Liver (tissue), 9 donors: Measurements from ENCODE around the gene TBL2. TPM values are rescaled to one million over a fixed set of nuclear protein-coding genes. Genes with fewer than 3 reads are reported as not detected.

Source experiments
- DNase-seq: peaks from one replicate; pipeline ENCODE4 v3.0.0-alpha.2; 2017; ENCODE audit warnings: low spot score
- H3K27ac ChIP-seq, 2 donors: one replicate each; pipeline ENCODE4 v1.7.0; 2013; ENCODE audit warnings: inconsistent platforms in 2 of 2, low read length in 2 of 2, control low read depth in 1 of 2, low read depth in 1 of 2, mild to moderate bottlenecking in 1 of 2
- H3K27me3 ChIP-seq, 4 donors: one replicate each; pipeline versions ENCODE4 v1.6.1 to v1.7.0; 2013; ENCODE audit warnings: low read length in 3 of 4, inconsistent platforms in 1 of 4, mild to moderate bottlenecking in 1 of 4, moderate library complexity in 1 of 4; ENCODE audit not compliant: control insufficient read depth in 4 of 4, insufficient read depth in 4 of 4
- H3K36me3 ChIP-seq, 4 donors: one replicate each; pipeline versions ENCODE4 v1.6.1 to v1.7.0; 2013; ENCODE audit warnings: low read length in 3 of 4, mild to moderate bottlenecking in 3 of 4, low read depth in 1 of 4, moderate library complexity in 1 of 4; ENCODE audit not compliant: control insufficient read depth in 4 of 4, insufficient read depth in 3 of 4
- H3K4me1 ChIP-seq, 4 donors: one replicate each; pipeline versions ENCODE4 v1.6.1 to v1.7.0; 2013; ENCODE audit warnings: low read length in 3 of 4, mild to moderate bottlenecking in 3 of 4, moderate library complexity in 1 of 4; ENCODE audit not compliant: control insufficient read depth in 4 of 4, insufficient read depth in 4 of 4
- H3K4me3 ChIP-seq, 3 donors: one replicate each; pipeline versions ENCODE4 v1.6.1 to v1.7.0; 2013; ENCODE audit warnings: low read length in 3 of 3, control low read depth in 1 of 3, low read depth in 1 of 3, mild to moderate bottlenecking in 1 of 3
- H3K9ac ChIP-seq, 2 donors: one replicate each; pipeline ENCODE4 v1.7.0; 2013; ENCODE audit warnings: low read length in 2 of 2, mild to moderate bottlenecking in 2 of 2, moderate library complexity in 2 of 2, control low read depth in 1 of 2, low read depth in 1 of 2
- H3K9me3 ChIP-seq, 4 donors: one replicate each; pipeline versions ENCODE4 v1.6.1 to v1.7.0; 2013; ENCODE audit warnings: low read length in 3 of 4; ENCODE audit not compliant: control insufficient read depth in 4 of 4
- ATF3 ChIP-seq: IDR thresholded peaks from 2 replicates; pipeline ENCODE4 v1.6.1; 2016; ENCODE audit warnings: antibody characterized with exemption
- EGR1 ChIP-seq, 2 donors: IDR thresholded peaks; 2 replicates each; pipeline ENCODE4 v1.6.1; 2016 to 2018; ENCODE audit warnings: antibody characterized with exemption in 2 of 2, low read depth in 2 of 2
- FOXA1 ChIP-seq: IDR thresholded peaks from 2 replicates; pipeline ENCODE4 v1.6.1; 2016; ENCODE audit warnings: antibody characterized with exemption
- FOXA2 ChIP-seq: IDR thresholded peaks from 2 replicates; pipeline ENCODE4 v1.6.1; 2016; ENCODE audit warnings: antibody characterized with exemption
- HNF4A ChIP-seq, 2 donors: conservative IDR thresholded peaks; 2 replicates each; pipeline ENCODE4 v1.6.1; 2016; ENCODE audit warnings: antibody characterized with exemption in 2 of 2, mild to moderate bottlenecking in 2 of 2
- JUND ChIP-seq, 2 donors: IDR thresholded peaks; 2 replicates each; pipeline ENCODE4 v1.6.1; 2016; ENCODE audit warnings: antibody characterized with exemption in 2 of 2
- MAX ChIP-seq: IDR thresholded peaks from 2 replicates; pipeline ENCODE4 v1.6.1; 2016; ENCODE audit warnings: antibody characterized with exemption
- NR2F2 ChIP-seq: IDR thresholded peaks from 2 replicates; pipeline ENCODE4 v1.6.1; 2016; ENCODE audit warnings: antibody characterized with exemption
- RAD21 ChIP-seq, 2 donors: IDR thresholded peaks; 2 replicates each; pipeline ENCODE4 v1.6.1; 2016; ENCODE audit warnings: antibody characterized with exemption in 2 of 2, mild to moderate bottlenecking in 2 of 2
- SP1 ChIP-seq: IDR thresholded peaks from 2 replicates; pipeline ENCODE4 v1.6.1; 2018; ENCODE audit warnings: antibody characterized with exemption, mild to moderate bottlenecking
- TAF1 ChIP-seq: conservative IDR thresholded peaks from 2 replicates; pipeline ENCODE4 v1.6.1; 2016; ENCODE audit warnings: antibody characterized with exemption, mild to moderate bottlenecking
- YY1 ChIP-seq: IDR thresholded peaks from 2 replicates; pipeline ENCODE4 v1.6.1; 2016; ENCODE audit warnings: antibody characterized with exemption, mild to moderate bottlenecking
- WGBS: extraction: QIAGEN DNeasy Blood & Tissue Kit; methylation state at CpG from one replicate; pipeline ENCODE4 v1.1.7; 2013; 5-methylcytosine and 5-hydroxymethylcytosine counted together
- polyA plus RNA-seq, 2 donors: library from polyadenylated mRNA; stranded (reverse) in 1 of 2; unstranded in 1 of 2; fragments of 200-250 nt in 1 of 2; fragments of >200 nt in 1 of 2; fragmentation: Nextera tagmentation in 1 of 2; extraction: Ambion mirVana in 1 of 2; gene quantifications; one replicate each; pipeline versions ENCODE4 v1.2.1 to v1.2.3, GENCODE V29; 2013 to 2015
- total RNA-seq, 2 donors: library from RNA; depleted of rRNA; stranded (reverse); fragments of >200 nt; gene quantifications; one replicate each; pipeline ENCODE4 v1.2.3, GENCODE V29; 2014
- TF ChIP-seq, protein P1 (sequence below): fragments of 150-350 bp; IDR thresholded peaks from 2 replicates; pipeline ENCODE4 v1.5.1; 2017; ENCODE audit warnings: improper control_type of control experiment, low read depth, low read length; ENCODE audit not compliant: missing input control
- donor health status: healthy.
- donor health status: healthy.
- donor health status: healthy.
- donor health status: healthy.
- donor health status: healthy.

The TBL2 gene
- total and polyA plus RNA-seq, 4 donors, result 10.9 to 36.6 (median 19.0) TPM

DNA sequence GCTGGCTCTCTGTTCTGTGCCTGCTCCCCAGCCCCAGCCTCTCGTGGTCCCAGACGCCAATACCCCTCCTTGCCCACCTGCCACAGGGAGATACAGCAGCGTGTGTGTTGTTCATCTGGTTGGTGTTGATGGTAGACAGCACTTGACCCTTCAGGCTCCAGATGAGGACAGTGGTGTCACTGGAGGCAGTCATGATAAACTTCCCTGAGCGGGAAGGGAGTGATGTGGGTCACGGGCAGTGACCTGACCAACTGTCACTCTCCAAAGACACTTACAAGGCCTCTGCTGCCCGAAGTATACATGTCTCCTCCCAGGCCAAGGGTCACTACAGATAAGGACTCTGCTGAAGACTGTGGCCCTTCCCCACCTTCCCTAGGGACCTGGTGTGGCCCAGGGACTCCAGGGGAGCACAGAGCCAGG is 5.6 kb downstream of the TBL2 start:
- DNase-seq, result no peak
- no peak overlapping the region for H3K9ac ChIP-seq
- H3K36me3 ChIP-seq, result peaks cover 14 to 44% (median 28%) of the 10 kb centered on the region in 4 donors
- H3K9me3 ChIP-seq, result no peaks in the 10 kb centered on the region
- H3K4me1 ChIP-seq, result peaks cover 1 to 7% (median 3%) of the 10 kb centered on the region in 4 donors
- TF ChIP-seq HNF4A (conservative IDR thresholded peaks at IDR 0.05) (no peak), RAD21 (IDR thresholded peaks at IDR 0.05) (no peak), JUND (IDR thresholded peaks at IDR 0.05) (no peak), MAX (no peak), TAF1 (no peak), NR2F2 (no peak), ATF3 (no peak)
- TF ChIP-seq, protein P1, sequence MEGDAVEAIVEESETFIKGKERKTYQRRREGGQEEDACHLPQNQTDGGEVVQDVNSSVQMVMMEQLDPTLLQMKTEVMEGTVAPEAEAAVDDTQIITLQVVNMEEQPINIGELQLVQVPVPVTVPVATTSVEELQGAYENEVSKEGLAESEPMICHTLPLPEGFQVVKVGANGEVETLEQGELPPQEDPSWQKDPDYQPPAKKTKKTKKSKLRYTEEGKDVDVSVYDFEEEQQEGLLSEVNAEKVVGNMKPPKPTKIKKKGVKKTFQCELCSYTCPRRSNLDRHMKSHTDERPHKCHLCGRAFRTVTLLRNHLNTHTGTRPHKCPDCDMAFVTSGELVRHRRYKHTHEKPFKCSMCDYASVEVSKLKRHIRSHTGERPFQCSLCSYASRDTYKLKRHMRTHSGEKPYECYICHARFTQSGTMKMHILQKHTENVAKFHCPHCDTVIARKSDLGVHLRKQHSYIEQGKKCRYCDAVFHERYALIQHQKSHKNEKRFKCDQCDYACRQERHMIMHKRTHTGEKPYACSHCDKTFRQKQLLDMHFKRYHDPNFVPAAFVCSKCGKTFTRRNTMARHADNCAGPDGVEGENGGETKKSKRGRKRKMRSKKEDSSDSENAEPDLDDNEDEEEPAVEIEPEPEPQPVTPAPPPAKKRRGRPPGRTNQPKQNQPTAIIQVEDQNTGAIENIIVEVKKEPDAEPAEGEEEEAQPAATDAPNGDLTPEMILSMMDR, result no peak
- H3K27ac ChIP-seq, result no peak overlapping the region
- H3K27me3 ChIP-seq, result no peaks in the 10 kb centered on the region
- H3K4me3 ChIP-seq, result no peak overlapping the region
- WGBS, result 78% methylated on average over 6 of the region's 6 CpGs

GRCh38 chr7:73570977-73571376 is 7.4 kb downstream of the TBL2 start:
- no peak overlapping the region for H3K27ac ChIP-seq
- H3K36me3 ChIP-seq, result peaks cover 14 to 44% (median 28%) of the 10 kb centered on the region in 4 donors
- H3K9me3 ChIP-seq, result no peaks in the 10 kb centered on the region
- H3K27me3 ChIP-seq, result no peaks in the 10 kb centered on the region
- peaks cover 0 to 4% (median 0%) of the 10 kb centered on the region in 4 donors for H3K4me1 ChIP-seq
- no peak for DNase-seq
- no peak overlapping the region for H3K9ac ChIP-seq
- 97% methylated on average over 10 of the region's 10 CpGs for WGBS
- TF ChIP-seq YY1, result no peak
- TF ChIP-seq ATF3, result no peak
- TF ChIP-seq MAX, result no peak
- TF ChIP-seq TAF1, result no peak
- TF ChIP-seq NR2F2, result no peak
- no peak for TF ChIP-seq JUND (IDR thresholded peaks at IDR 0.05)
- no peak for TF ChIP-seq EGR1 (IDR thresholded peaks at IDR 0.05; ENCODE audit: low read depth in 2 of 2)
- no peak overlapping the region for H3K4me3 ChIP-seq

DNA sequence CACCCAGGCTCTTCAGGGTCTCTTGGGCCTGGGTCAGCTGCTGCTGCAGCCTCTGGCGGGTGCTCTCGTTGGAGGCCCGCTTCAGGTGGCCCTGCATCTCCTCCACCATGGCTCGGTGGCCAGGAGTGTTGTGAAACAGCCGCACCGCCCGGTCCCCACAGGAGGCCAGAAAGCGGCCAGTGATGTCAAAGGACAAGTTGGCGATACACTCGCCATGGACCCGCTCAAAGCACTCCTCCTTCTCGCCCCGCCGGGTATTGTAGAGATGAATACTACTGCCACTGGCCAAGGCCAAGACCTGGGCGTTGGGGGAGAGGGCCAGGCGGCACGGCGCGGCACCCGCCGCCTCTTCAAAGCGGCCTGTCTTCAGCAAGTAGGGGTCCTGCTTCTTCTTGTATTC is 7.9 kb downstream of the TBL2 start:
- 98% methylated on average over 22 of the region's 22 CpGs for WGBS
- no peak for DNase-seq
- Histone ChIP-seq H3K4me1 (peaks cover 0 to 7% (median 0%) of the 10 kb centered on the region in 4 donors), H3K9me3 (no peaks in the 10 kb centered on the region), H3K36me3 (peaks cover 14 to 44% (median 28%) of the 10 kb centered on the region in 4 donors), H3K27me3 (no peaks in the 10 kb centered on the region), H3K27ac (no peak overlapping the region), H3K4me3 (no peak overlapping the region), H3K9ac (no peak overlapping the region)
- TF ChIP-seq, protein P1, result no peak
- TF ChIP-seq ATF3 (no peak), YY1 (no peak), JUND (IDR thresholded peaks at IDR 0.05) (no peak), FOXA1 (no peak), SP1 (no peak), FOXA2 (no peak)
